ENCODE results near the gene SRRM4.
"Not testable (repeated sequence)": the region's sequence is repeated elsewhere in the genome, so short reads cannot be mapped to it uniquely, and the experiment has no call there.

Gene SRRM4

GRCh38 chr12:119008691-119009221 is 27.4 kb downstream of the SRRM4 start:
- peak in 2 of 14 donors; percentile 35 to 92 for DNase-seq

- peak in 1 of 14 donors; percentile 65 for DNase-seq
These were observed 29.9 kb downstream of the SRRM4 start for GRCh38 chr12:119011231-119011630.

GRCh38 chr12:119012179-119012578 is 30.8 kb downstream of the SRRM4 start:
- DNase-seq = no peak

- DNase-seq = no peak
These were observed 31.7 kb downstream of the SRRM4 start for GRCh38 chr12:119013023-119013422.

- peak in 1 of 14 donors; percentile 97 for DNase-seq
These were observed 33.0 kb downstream of the SRRM4 start for GRCh38 chr12:119014368-119014767.

GRCh38 chr12:119016715-119017114 is 35.4 kb downstream of the SRRM4 start:
- DNase-seq = no peak

GRCh38 chr12:119019166-119019565 is 37.8 kb downstream of the SRRM4 start:
- DNase-seq = no peak

- peak in 2 of 14 donors; percentile 5 to 63 for DNase-seq
These were observed 39.3 kb downstream of the SRRM4 start for GRCh38 chr12:119020406-119021360.

- no peak for DNase-seq
These were observed 43.0 kb downstream of the SRRM4 start for GRCh38 chr12:119024356-119024755.

GRCh38 chr12:119025786-119026185 is 44.4 kb downstream of the SRRM4 start:
- DNase-seq = no peak

GRCh38 chr12:119033332-119033731 is 52.0 kb downstream of the SRRM4 start:
- not testable (repeated sequence) for DNase-seq

GRCh38 chr12:119036878-119037825 is 55.8 kb downstream of the SRRM4 start:
- peak in 4 of 14 donors; percentile 5 to 26 (median 9) for DNase-seq

- DNase-seq = no peak
These were observed 62.8 kb downstream of the SRRM4 start for GRCh38 chr12:119044094-119044493.

GRCh38 chr12:119047641-119048040 is 66.3 kb downstream of the SRRM4 start:
- no peak for DNase-seq

- no peak for DNase-seq
These were observed 69.3 kb downstream of the SRRM4 start for GRCh38 chr12:119050663-119051062.

- no peak for DNase-seq
These were observed 70.1 kb downstream of the SRRM4 start for GRCh38 chr12:119051474-119051873.

GRCh38 chr12:119052001-119052400 is 70.7 kb downstream of the SRRM4 start:
- no peak for DNase-seq

- no peak for DNase-seq
These were observed 74.6 kb downstream of the SRRM4 start for GRCh38 chr12:119055977-119056376.

GRCh38 chr12:119060847-119061796 is 79.8 kb downstream of the SRRM4 start:
- DNase-seq = peak in 3 of 14 donors; percentile 0 to 17 (median 5)

- peak in 1 of 14 donors; percentile 16 for DNase-seq
These were observed 87.0 kb downstream of the SRRM4 start for GRCh38 chr12:119068129-119068856.

Data from C1 segment of cervical spinal cord (tissue), 14 donors.